22Rv1 (cell line): ENCODE results near the gene DIRAS3.

Source experiments
- H3K27ac ChIP-seq: fragments of 450-650 bp; 2 replicates; pipeline ENCODE4 v1.5.1; 2017
- CTCF ChIP-seq: fragments of 450-650 bp; IDR thresholded peaks from 2 replicates; pipeline ENCODE4 v1.5.1; 2017; ENCODE audit warnings: mild to moderate bottlenecking
- ZFX ChIP-seq: fragments of 450-650 bp; IDR thresholded peaks from 2 replicates; pipeline ENCODE4 v1.6.1; 2017; ENCODE audit warnings: antibody characterized with exemption, borderline replicate concordance

Gene DIRAS3, protein sequence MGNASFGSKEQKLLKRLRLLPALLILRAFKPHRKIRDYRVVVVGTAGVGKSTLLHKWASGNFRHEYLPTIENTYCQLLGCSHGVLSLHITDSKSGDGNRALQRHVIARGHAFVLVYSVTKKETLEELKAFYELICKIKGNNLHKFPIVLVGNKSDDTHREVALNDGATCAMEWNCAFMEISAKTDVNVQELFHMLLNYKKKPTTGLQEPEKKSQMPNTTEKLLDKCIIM

GRCh38 chr1:68049941-68050878, at the start of gene DIRAS3:
Gene DIRAS3, minus strand, starts transcription at chr1:68050627. Its CDS starts 3,330 bp downstream, at chr1:68047297.
- H3K27ac ChIP-seq, result no peak within 1 kb of the TSS
- TF ChIP-seq CTCF, result no peak
- no peak for TF ChIP-seq ZFX

GRCh38 chr1:68093737-68094136, 43.3 kb upstream of the DIRAS3 start:
- no peak for TF ChIP-seq CTCF
- no peak for TF ChIP-seq ZFX
- no peak overlapping the region for H3K27ac ChIP-seq

GRCh38 chr1:68087184-68087583, 36.8 kb upstream of the DIRAS3 start:
- H3K27ac ChIP-seq, result no peak overlapping the region
- TF ChIP-seq CTCF (no peak), ZFX (no peak)

DNA sequence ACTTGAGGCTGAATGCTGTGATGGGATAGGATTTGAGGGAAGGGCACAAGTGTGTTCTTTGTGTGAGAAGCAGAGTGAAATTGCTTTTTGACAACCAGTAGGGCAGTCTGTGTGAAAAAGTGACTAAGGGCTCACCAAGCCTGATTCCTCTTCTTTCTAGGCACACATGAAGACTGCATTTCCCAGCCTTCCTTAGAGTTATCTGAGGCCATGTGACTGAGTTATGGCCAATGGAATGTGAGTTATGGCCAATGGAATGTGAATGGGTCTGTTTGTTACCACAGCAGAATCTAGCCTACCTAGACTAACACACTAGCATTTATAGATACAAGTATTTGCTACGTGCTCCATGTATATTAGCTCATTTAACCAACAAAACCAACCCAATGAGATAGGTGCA, 35.3 kb upstream of the DIRAS3 start:
- no peak overlapping the region for H3K27ac ChIP-seq
- TF ChIP-seq ZFX (no peak), CTCF (no peak)

DNA sequence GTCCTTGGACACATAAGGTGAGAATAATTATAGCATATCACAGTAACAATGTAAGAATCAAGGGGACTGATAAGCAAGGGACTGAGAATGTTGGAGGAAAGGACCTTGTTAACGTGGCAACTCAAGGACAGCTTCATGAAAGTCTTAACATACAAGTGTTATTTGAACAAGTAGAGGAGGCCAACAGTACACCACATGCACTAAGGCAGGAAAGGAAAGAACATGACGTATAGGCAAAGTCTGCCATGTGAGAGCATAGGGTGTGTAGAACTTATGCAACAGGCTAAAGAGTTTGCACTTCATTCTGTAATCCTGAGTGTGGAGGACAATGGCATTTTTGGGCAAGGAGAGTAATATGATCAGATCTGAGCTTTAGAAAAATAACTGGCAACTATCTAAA, 33.3 kb upstream of the DIRAS3 start:
- no peak overlapping the region for H3K27ac ChIP-seq
- no peak for TF ChIP-seq ZFX
- TF ChIP-seq CTCF, result no peak

DNA sequence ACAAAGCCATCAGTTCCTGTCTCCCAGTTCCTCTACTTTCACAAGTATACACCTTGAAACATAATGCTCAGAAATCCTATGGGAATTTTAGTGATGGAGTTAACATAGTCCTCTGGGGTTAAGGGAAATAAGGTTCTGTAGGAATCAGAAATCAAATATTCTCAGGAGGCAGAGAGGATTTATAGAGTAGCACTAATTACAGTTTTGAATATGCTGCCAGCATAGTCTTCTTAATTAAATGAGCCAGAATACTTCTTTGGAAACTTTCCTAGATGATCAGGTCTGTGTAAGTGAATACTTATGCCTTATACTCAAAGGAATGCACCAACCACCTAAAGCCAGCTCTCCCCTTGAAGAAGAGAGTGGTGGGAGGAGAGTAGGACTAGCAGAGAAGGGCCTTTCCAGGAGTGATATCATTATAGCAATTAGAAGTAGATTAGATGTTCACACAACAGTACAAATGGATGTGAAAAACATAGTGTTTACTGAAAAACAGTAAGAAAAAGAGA, 31.4 kb upstream of the DIRAS3 start:
- TF ChIP-seq ZFX, result no peak
- no peak for TF ChIP-seq CTCF
- no peak overlapping the region for H3K27ac ChIP-seq

- no peak overlapping the region for H3K27ac ChIP-seq
- TF ChIP-seq CTCF (no peak), ZFX (no peak)
Measured at GRCh38 chr1:68078647-68079046, 28.2 kb upstream of the DIRAS3 start.
